ENCODE data around the gene CHMP1A.

Gene CHMP1A

GRCh38 chr16:89621698-89622409 lies 35.7 kb downstream of the CHMP1A start:
- no peak for DNase-seq

GRCh38 chr16:89621136-89621697 lies 36.3 kb downstream of the CHMP1A start:
- DNase-seq, result no peak

- no peak for DNase-seq
These were observed 37.1 kb downstream of the CHMP1A start for GRCh38 chr16:89620406-89620841.

GRCh38 chr16:89619840-89620239 lies 37.7 kb downstream of the CHMP1A start:
- DNase-seq, result no peak

- DNase-seq, result no peak
These were observed 39.2 kb downstream of the CHMP1A start for GRCh38 chr16:89618109-89618998.

- DNase-seq, result no peak
These were observed 40.5 kb downstream of the CHMP1A start for GRCh38 chr16:89617036-89617435.

GRCh38 chr16:89616623-89617022 lies 40.9 kb downstream of the CHMP1A start:
- no peak for DNase-seq

- DNase-seq, result no peak
These were observed 41.9 kb downstream of the CHMP1A start for GRCh38 chr16:89615596-89616090.

- DNase-seq, result no peak
These were observed 42.3 kb downstream of the CHMP1A start for GRCh38 chr16:89615176-89615575.

GRCh38 chr16:89613954-89614459 lies 43.5 kb downstream of the CHMP1A start:
- DNase-seq, result no peak

- no peak for DNase-seq
These were observed 44.1 kb downstream of the CHMP1A start, which contains the start of gene DPEP1 for GRCh38 chr16:89613231-89613953. Gene DPEP1, plus strand, starts transcription at chr16:89613642. Its CDS starts 16,769 bp downstream, at chr16:89630411.

GRCh38 chr16:89612415-89613166 lies 44.9 kb downstream of the CHMP1A start:
- no peak for DNase-seq

GRCh38 chr16:89610108-89610453 lies 47.4 kb downstream of the CHMP1A start:
- no peak for DNase-seq

GRCh38 chr16:89607937-89608740 lies 49.4 kb downstream of the CHMP1A start:
- no peak for DNase-seq

- no peak for DNase-seq
These were observed 50.1 kb downstream of the CHMP1A start for GRCh38 chr16:89607453-89607852.

GRCh38 chr16:89606006-89606405 lies 51.5 kb downstream of the CHMP1A start:
- DNase-seq, result no peak

- no peak for DNase-seq
These were observed 52.1 kb downstream of the CHMP1A start for GRCh38 chr16:89605186-89605970.

- DNase-seq, result no peak
These were observed 52.7 kb downstream of the CHMP1A start for GRCh38 chr16:89604764-89605163.

GRCh38 chr16:89602952-89603590 lies 54.4 kb downstream of the CHMP1A start:
- DNase-seq, result no peak

Measured in NCI-H526 treated with DMSO at 0.1 percent for 48 hours (cell line).